ENCODE measurements around the gene EYA4.
A peak's percentile ranks its signal among the peaks of the same experiment; 100 is the strongest.

Gene EYA4

GRCh38 chr6:133223452-133224029, 17.6 kb upstream of the EYA4 start:
- Histone ChIP-seq H3K9ac (ENCODE audit: low read length) (no peak overlapping the region), H3K27me3 (ENCODE audit: control insufficient read depth, insufficient read depth, low read length) (no peaks in the 10 kb centered on the region), H3K4me1 (ENCODE audit: control insufficient read depth, insufficient read depth, low read length) (no peaks in the 10 kb centered on the region), H3K36me3 (ENCODE audit: control insufficient read depth, insufficient read depth, low read length) (no peaks in the 10 kb centered on the region), H3K4me3 (ENCODE audit: low read length) (no peak overlapping the region), H3K27ac (ENCODE audit: low read depth, low read length) (no peak overlapping the region)

GRCh38 chr6:133225560-133225959, 15.6 kb upstream of the EYA4 start:
- Histone ChIP-seq H3K4me1 (ENCODE audit: control insufficient read depth, insufficient read depth, low read length) (no peaks in the 10 kb centered on the region), H3K4me3 (ENCODE audit: low read length) (no peak overlapping the region), H3K9ac (ENCODE audit: low read length) (no peak overlapping the region), H3K27ac (ENCODE audit: low read depth, low read length) (no peak overlapping the region), H3K27me3 (ENCODE audit: control insufficient read depth, insufficient read depth, low read length) (no peaks in the 10 kb centered on the region), H3K36me3 (ENCODE audit: control insufficient read depth, insufficient read depth, low read length) (no peaks in the 10 kb centered on the region)

- no peaks in the 10 kb centered on the region for H3K4me1 ChIP-seq (ENCODE audit: control insufficient read depth, insufficient read depth, low read length)
- no peaks in the 10 kb centered on the region for H3K27me3 ChIP-seq (ENCODE audit: control insufficient read depth, insufficient read depth, low read length)
- H3K9ac ChIP-seq (ENCODE audit: low read length) = no peak overlapping the region
- no peak overlapping the region for H3K4me3 ChIP-seq (ENCODE audit: low read length)
- no peaks in the 10 kb centered on the region for H3K36me3 ChIP-seq (ENCODE audit: control insufficient read depth, insufficient read depth, low read length)
- no peak overlapping the region for H3K27ac ChIP-seq (ENCODE audit: low read depth, low read length)
Measured at GRCh38 chr6:133227344-133227743, 13.8 kb upstream of the EYA4 start.

GRCh38 chr6:133230052-133230451, 11.1 kb upstream of the EYA4 start:
- no peak overlapping the region for H3K4me3 ChIP-seq (ENCODE audit: low read length)
- no peaks in the 10 kb centered on the region for H3K27me3 ChIP-seq (ENCODE audit: control insufficient read depth, insufficient read depth, low read length)
- H3K36me3 ChIP-seq (ENCODE audit: control insufficient read depth, insufficient read depth, low read length) = no peaks in the 10 kb centered on the region
- H3K4me1 ChIP-seq (ENCODE audit: control insufficient read depth, insufficient read depth, low read length) = no peaks in the 10 kb centered on the region
- H3K27ac ChIP-seq (ENCODE audit: low read depth, low read length) = no peak overlapping the region
- no peak overlapping the region for H3K9ac ChIP-seq (ENCODE audit: low read length)

GRCh38 chr6:133235221-133235620, 5.9 kb upstream of the EYA4 start:
- Histone ChIP-seq H3K36me3 (ENCODE audit: control insufficient read depth, insufficient read depth, low read length) (no peaks in the 10 kb centered on the region), H3K27ac (ENCODE audit: low read depth, low read length) (no peak overlapping the region), H3K27me3 (ENCODE audit: control insufficient read depth, insufficient read depth, low read length) (no peaks in the 10 kb centered on the region), H3K4me1 (ENCODE audit: control insufficient read depth, insufficient read depth, low read length) (no peaks in the 10 kb centered on the region), H3K4me3 (ENCODE audit: low read length) (no peak overlapping the region), H3K9ac (ENCODE audit: low read length) (no peak overlapping the region)

- Histone ChIP-seq H3K36me3 (ENCODE audit: control insufficient read depth, insufficient read depth, low read length) (no peaks in the 10 kb centered on the region), H3K4me3 (ENCODE audit: low read length) (no peak overlapping the region), H3K4me1 (ENCODE audit: control insufficient read depth, insufficient read depth, low read length) (no peaks in the 10 kb centered on the region), H3K27me3 (ENCODE audit: control insufficient read depth, insufficient read depth, low read length) (no peaks in the 10 kb centered on the region), H3K9ac (ENCODE audit: low read length) (no peak overlapping the region), H3K27ac (ENCODE audit: low read depth, low read length) (no peak overlapping the region)
Measured at GRCh38 chr6:133236932-133237331, 4.2 kb upstream of the EYA4 start.

- H3K4me3 ChIP-seq (ENCODE audit: low read length) = no peak overlapping the region
- no peaks in the 10 kb centered on the region for H3K36me3 ChIP-seq (ENCODE audit: control insufficient read depth, insufficient read depth, low read length)
- no peaks in the 10 kb centered on the region for H3K4me1 ChIP-seq (ENCODE audit: control insufficient read depth, insufficient read depth, low read length)
- H3K27me3 ChIP-seq (ENCODE audit: control insufficient read depth, insufficient read depth, low read length) = peaks cover 8% of the 10 kb centered on the region
- no peak overlapping the region for H3K9ac ChIP-seq (ENCODE audit: low read length)
- no peak overlapping the region for H3K27ac ChIP-seq (ENCODE audit: low read depth, low read length)
Measured at GRCh38 chr6:133240511-133241085, 559 bp upstream of the EYA4 start.

- Histone ChIP-seq H3K27ac (ENCODE audit: low read depth, low read length) (no peak overlapping the region), H3K4me1 (ENCODE audit: control insufficient read depth, insufficient read depth, low read length) (no peaks in the 10 kb centered on the region), H3K9ac (ENCODE audit: low read length) (no peak overlapping the region), H3K4me3 (ENCODE audit: low read length) (peak overlapping the region; percentile 45), H3K36me3 (ENCODE audit: control insufficient read depth, insufficient read depth, low read length) (no peaks in the 10 kb centered on the region), H3K27me3 (ENCODE audit: control insufficient read depth, insufficient read depth, low read length) (peaks cover 8% of the 10 kb centered on the region)
Measured at GRCh38 chr6:133241901-133242636, 912 bp downstream of the EYA4 start.

- Histone ChIP-seq H3K36me3 (ENCODE audit: control insufficient read depth, insufficient read depth, low read length) (no peaks in the 10 kb centered on the region), H3K4me1 (ENCODE audit: control insufficient read depth, insufficient read depth, low read length) (no peaks in the 10 kb centered on the region), H3K27me3 (ENCODE audit: control insufficient read depth, insufficient read depth, low read length) (peaks cover 8% of the 10 kb centered on the region), H3K4me3 (ENCODE audit: low read length) (peak overlapping the region; percentile 45), H3K9ac (ENCODE audit: low read length) (no peak overlapping the region), H3K27ac (ENCODE audit: low read depth, low read length) (no peak overlapping the region)
Measured at GRCh38 chr6:133242637-133243585, 1.8 kb downstream of the EYA4 start.

- no peak overlapping the region for H3K4me3 ChIP-seq (ENCODE audit: low read length)
- no peak overlapping the region for H3K27ac ChIP-seq (ENCODE audit: low read depth, low read length)
- H3K9ac ChIP-seq (ENCODE audit: low read length) = no peak overlapping the region
Measured at GRCh38 chr6:133243723-133244305, 2.7 kb downstream of the EYA4 start.

GRCh38 chr6:133244519-133244918, 3.4 kb downstream of the EYA4 start:
- Histone ChIP-seq H3K4me1 (ENCODE audit: control insufficient read depth, insufficient read depth, low read length) (no peaks in the 10 kb centered on the region), H3K9ac (ENCODE audit: low read length) (no peak overlapping the region), H3K4me3 (ENCODE audit: low read length) (no peak overlapping the region), H3K27ac (ENCODE audit: low read depth, low read length) (no peak overlapping the region), H3K36me3 (ENCODE audit: control insufficient read depth, insufficient read depth, low read length) (no peaks in the 10 kb centered on the region), H3K27me3 (ENCODE audit: control insufficient read depth, insufficient read depth, low read length) (peaks cover 8% of the 10 kb centered on the region)

More at GRCh38 chr6:133243723-133244305, 2.7 kb downstream of the EYA4 start:
- H3K4me1 ChIP-seq (ENCODE audit: control insufficient read depth, insufficient read depth, low read length) = no peaks in the 10 kb centered on the region
- H3K27me3 ChIP-seq (ENCODE audit: control insufficient read depth, insufficient read depth, low read length) = peaks cover 8% of the 10 kb centered on the region
- H3K36me3 ChIP-seq (ENCODE audit: control insufficient read depth, insufficient read depth, low read length) = no peaks in the 10 kb centered on the region

- Histone ChIP-seq H3K9ac (ENCODE audit: low read length) (no peak overlapping the region), H3K4me3 (ENCODE audit: low read length) (no peak overlapping the region), H3K27me3 (ENCODE audit: control insufficient read depth, insufficient read depth, low read length) (peaks cover 8% of the 10 kb centered on the region), H3K27ac (ENCODE audit: low read depth, low read length) (no peak overlapping the region), H3K36me3 (ENCODE audit: control insufficient read depth, insufficient read depth, low read length) (no peaks in the 10 kb centered on the region), H3K4me1 (ENCODE audit: control insufficient read depth, insufficient read depth, low read length) (no peaks in the 10 kb centered on the region)
Measured at GRCh38 chr6:133245007-133245406, 3.9 kb downstream of the EYA4 start.

All from rectal smooth muscle tissue (tissue), 1 donor.